Measurements from ENCODE around the gene F11. TPM values are rescaled to one million over a fixed set of nuclear protein-coding genes. Genes with fewer than 3 reads are reported as not detected.

The F11 gene
- total RNA-seq (2022; extraction: Qiagen RNA extraction), result not detected in 5 replicates

GRCh38 chr4:186265683-186266652 lies at the start of gene F11:
Gene F11, plus strand, starts transcription at chr4:186266189. Its CDS starts 948 bp downstream, at chr4:186267137.

GRCh38 chr4:186227221-186227620 lies 38.8 kb upstream of the F11 start, which contains the start of gene KLKB1:
Gene KLKB1, plus strand, starts transcription at chr4:186227507. Its CDS starts 689 bp downstream, at chr4:186228196.

Other genes with a start within 250 kb of the F11 start
- 0.29 to 0.52 TPM (median 0.41 TPM) in 5 replicates for gene TLR3, start 197.0 kb upstream of the F11 start, total RNA-seq (2022; extraction: Qiagen RNA extraction)
- gene FAM149A, start 161.5 kb upstream of the F11 start, total RNA-seq (2022; extraction: Qiagen RNA extraction), result 1.4 to 1.8 TPM (median 1.7 TPM) in 5 replicates
- 2.7 to 3.8 TPM (median 2.8 TPM) in 5 replicates for gene CYP4V2, start 74.6 kb upstream of the F11 start, total RNA-seq (2022; extraction: Qiagen RNA extraction)
- gene KLKB1, start 38.7 kb upstream of the F11 start, total RNA-seq (2022; extraction: Qiagen RNA extraction), result 0.07 TPM in 1 of 5 replicates, not detected in the others

All from A549 treated with CORT108297 at 1 μM for 4 hours (cell line).